Measurements from ENCODE around the gene KRTAP4-16.
A peak's percentile ranks its signal among the peaks of the same experiment; 100 is the strongest.
"Not testable (repeated sequence)": the region's sequence is repeated elsewhere in the genome, so short reads cannot be mapped to it uniquely, and the experiment has no call there.

KRTAP4-16 gene

DNA sequence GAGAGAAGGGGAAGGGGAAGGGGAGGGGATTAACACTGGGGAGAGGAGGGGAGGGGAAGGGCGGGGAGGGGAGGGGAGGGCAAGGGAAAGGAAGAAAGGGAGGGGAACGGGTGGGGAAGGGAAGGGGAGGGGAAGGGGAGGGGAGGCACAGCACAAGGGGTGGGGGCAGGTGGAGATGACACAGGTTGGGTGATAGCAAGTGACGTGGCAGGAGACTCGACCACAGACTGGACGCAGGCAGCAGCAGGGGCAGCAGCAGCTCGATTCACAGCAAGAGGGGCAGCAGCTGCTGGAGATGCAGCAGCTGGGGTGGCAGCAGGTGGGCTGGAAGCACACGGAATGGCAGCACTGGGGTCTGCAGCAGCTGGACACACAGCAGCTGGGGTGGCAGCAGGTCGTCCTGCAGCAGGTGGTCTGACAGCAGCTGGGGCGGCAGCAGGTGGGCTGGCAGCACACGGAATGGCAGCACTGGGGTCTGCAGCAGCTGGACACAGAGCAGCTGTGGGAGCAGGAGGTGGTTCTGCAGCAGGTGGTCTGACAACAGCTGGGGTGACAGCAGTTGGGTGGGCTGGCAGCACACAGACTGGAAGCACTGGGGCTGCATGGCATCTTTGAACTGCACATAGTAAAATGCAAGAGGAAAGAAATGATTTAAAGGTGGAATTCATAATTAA lies at the start of gene KRTAP4-16:
TSS of gene KRTAP4-16 (minus strand) at position 624 of the 674 bp plus-strand sequence. CDS start at position 624, 0 bp downstream.
- no peak for DNase-seq (ENCODE audit: low spot score)

DNA sequence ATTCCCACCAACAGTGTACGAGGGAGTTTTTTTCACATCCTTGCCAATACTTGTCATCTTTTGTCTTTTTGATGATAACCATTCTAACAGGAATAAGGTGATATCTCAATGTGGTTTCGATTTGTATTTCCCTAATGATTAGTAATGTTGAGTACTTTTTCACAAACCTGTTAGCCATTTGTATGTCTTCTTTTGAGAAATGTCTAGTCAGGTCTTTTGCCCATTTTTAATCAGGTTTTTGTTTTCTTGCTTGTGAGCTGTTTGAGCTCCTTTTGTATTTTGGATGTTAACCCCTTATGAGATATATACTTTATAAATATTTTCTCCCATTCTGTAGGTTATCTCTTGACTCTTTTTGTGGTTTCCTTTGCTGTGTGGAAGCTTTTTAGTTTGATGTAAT lies 49.5 kb upstream of the KRTAP4-16 start:
- DNase-seq (ENCODE audit: low spot score) = no peak

- no peak for DNase-seq (ENCODE audit: low spot score)
Measured at GRCh38 chr17:41150026-41150425, 48.0 kb upstream of the KRTAP4-16 start.

GRCh38 chr17:41149652-41149985 lies 47.6 kb upstream of the KRTAP4-16 start, which contains the start of gene KRTAP4-5:
KRTAP4-5 (minus strand) TSS chr17:41149825; CDS start chr17:41149767, 58 bp downstream.
- DNase-seq (ENCODE audit: low spot score) = no peak

DNA sequence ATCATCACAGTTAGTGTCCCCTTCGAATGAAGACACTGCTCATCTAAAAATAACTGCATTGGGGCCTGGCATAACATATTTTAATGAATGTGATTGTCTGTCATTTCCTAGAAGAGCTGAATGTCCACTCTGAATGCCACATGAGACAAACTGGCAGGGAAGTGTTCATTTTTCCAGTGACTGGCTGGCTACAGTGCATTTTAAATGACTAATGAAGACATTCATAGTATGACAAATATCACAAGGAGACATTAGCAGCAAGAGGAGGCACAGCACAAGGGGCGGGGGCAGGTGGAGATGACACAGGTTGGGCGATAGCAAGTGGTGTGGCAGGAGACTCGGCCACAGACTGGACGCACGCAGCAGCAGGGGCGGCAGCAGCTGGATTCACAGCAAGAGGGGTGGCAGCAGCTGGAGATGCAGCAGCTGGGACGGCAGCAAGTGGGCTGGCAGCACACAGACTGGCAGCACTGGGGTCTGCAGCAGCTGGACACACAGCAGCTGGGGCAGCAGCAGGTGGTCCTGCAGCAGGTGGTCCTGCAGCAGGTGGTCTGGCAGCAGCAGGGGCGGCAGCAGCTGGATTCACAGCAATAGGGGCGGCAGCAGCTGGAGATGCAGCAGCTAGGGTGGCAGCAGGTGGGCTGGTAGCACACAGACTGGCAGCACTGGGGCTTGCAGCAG lies 47.1 kb upstream of the KRTAP4-16 start:
- DNase-seq (ENCODE audit: low spot score) = not testable (repeated sequence)

DNA sequence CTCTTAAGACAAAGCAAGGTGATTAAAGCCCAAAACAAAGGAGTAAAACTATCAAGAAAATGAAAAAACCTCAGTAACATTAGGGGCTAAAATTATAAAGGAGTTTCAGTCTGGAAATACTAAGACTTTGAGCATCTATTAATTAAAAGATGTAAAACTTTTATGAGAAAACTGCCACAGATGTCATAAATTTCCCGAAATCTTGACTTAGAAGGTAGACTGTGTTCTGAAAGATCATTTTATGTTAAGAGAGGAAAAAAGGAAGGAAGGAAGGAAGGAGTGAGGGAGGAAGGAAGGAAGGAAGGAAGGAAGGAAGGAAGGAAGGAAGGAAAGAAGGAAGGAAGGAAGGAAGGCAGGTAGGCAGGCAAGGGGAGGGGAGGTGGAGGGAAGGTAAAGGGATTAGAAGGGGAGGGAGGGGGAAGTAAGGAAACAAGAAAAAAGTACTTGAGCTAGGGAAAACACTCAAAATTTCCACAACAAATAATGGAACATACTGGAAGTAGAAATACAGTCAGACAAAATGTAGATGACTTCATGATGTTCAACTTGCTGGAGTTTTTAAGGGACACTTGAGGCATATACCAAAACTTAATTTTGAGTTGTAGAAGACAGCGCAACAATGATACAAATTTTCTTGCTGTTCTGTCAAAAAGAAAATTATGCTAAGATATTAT lies 45.7 kb upstream of the KRTAP4-16 start:
- DNase-seq (ENCODE audit: low spot score) = no peak

GRCh38 chr17:41145261-41145660 lies 43.3 kb upstream of the KRTAP4-16 start:
- no peak for DNase-seq (ENCODE audit: low spot score)

DNA sequence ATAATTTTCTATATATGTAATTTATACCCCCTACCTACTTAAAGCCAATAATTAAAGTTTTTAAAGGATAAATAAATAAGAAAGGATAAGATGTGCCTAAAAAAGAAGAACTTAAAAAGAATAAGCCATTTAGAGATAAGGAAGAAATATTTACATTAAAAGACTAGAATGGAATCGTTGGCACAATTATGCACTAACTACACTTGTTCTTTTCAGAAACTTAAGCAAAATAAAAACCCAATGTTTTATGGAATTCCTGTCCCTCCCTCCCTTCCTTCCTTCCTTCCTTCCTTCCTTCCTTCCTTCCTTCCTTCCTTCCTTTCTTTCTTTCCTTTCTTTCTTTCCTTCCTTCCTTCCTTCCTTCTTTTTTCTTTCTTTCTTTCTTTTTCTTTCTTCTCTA lies 42.8 kb upstream of the KRTAP4-16 start:
- DNase-seq (ENCODE audit: low spot score) = no peak

DNA sequence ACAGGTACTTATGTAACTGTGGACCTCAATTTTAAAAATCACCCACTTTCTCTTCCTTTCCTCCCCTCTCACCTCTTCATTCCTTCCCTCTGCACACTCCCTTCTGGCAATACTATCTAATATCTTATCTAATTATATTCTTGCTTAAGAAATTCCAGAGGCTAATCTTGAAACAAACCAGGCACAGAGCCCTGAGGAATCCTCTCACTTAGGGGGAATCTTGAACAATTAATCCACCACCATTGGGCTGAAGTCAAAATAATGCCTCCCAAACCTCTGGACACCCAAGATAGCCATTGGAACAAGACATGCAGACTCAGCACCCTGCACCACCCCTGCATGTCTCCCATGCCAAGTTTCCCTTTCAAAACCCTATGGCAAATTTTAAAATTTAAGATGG lies 39.4 kb upstream of the KRTAP4-16 start:
- no peak for DNase-seq (ENCODE audit: low spot score)

GRCh38 chr17:41140360-41141131 lies 38.5 kb upstream of the KRTAP4-16 start, which contains the start of gene KRTAP4-6:
KRTAP4-6 (minus strand) TSS chr17:41140544; CDS start chr17:41140487, 57 bp downstream.
- DNase-seq (ENCODE audit: low spot score) = peak; percentile 66

GRCh38 chr17:41139865-41140264 lies 37.9 kb upstream of the KRTAP4-16 start:
- DNase-seq (ENCODE audit: low spot score) = not testable (repeated sequence)

DNA sequence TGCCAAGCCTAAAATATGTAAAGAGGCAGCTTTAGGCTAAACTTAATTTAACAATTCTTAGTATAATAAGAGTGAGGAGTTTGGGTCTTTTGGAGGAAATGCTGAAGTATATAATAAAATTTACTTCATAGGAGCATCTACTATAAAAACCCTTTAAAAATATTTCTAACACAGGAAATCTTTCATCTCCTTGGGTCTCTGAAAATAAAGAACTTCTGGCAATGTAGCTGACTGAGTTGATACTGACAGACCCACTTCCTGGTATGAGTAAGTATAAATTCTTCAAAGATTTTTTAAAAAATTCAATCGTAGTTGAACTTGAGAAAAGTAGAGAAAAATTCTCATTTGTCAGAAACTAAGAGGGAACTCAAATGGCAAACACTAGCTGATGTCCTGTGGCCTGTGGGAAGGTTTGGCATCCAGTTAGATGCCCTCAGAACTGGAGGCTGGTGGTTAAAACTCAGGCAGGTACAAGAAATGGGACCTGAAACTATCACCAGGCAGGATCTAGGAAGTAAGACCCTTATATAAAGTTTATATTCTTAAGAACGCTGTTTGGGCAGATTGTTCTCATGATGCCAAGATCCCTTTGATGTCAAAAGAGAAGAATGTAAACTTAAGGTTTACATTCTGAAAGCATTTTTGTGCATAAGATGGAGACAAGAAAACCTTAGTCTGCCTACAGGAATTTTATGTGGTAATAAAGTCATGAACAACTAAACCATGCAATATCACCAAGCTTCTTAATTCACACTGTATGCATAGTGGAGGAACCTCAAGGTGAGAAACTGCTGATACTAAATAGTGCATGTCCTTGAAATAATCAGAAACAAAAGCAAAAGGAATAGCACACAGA lies 32.1 kb upstream of the KRTAP4-16 start:
- DNase-seq (ENCODE audit: low spot score) = peak; percentile 11

DNA sequence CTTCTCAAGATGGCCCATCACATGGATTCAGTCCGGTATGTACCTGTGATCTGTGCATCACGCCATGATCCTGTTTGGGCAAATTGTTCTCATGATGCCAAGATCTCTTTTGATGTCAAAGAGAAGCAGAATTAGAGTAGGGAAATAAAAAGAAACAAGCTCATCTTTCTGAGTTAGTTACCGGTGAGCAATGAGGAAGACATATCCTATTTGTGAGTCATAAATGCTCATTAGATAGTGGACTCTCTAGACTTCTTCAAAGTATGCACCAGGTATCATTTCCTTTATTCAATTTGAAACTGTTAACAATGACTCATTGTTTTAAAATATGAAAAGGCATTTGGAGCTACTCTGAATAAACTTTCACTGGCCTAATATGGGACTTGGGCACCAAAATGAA lies 30.0 kb upstream of the KRTAP4-16 start:
- DNase-seq (ENCODE audit: low spot score) = no peak

DNA sequence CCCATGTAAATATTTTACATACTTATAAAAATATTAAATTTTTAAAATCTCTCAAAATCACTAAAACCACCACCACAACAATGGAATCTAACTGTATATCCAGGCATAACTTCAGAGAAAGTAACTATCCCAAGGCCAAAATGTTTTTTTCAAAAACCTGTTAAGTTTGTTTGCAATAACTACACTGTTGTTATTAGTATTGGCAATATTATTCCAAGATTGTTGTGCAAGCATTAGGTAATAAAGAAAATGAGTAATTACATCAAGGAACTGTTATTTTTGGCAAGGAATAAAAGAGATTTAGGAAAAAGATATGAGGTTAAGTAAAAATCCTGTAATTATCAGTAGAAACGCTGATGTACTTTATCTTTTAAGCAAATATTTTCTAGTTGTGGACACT lies 25.4 kb upstream of the KRTAP4-16 start:
- no peak for DNase-seq (ENCODE audit: low spot score)

DNA sequence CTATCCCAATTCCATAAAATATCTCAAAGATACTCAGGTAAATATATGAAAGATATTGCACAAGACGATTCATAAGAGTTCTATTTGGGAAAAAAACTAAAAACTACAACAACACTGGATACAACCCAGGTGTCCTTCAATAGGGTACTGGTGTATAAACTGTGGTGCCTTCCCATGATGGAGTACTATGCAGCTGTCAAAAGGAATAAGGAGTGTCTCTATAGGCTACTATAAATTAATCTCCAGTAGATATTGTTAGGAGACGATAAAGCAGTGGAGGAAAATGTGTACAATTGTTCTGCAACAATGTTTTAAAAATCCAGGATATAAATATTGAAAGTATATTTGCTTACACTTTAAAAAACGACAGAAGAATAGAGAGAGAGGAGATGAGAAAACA lies 24.4 kb upstream of the KRTAP4-16 start:
- DNase-seq (ENCODE audit: low spot score) = no peak

DNA sequence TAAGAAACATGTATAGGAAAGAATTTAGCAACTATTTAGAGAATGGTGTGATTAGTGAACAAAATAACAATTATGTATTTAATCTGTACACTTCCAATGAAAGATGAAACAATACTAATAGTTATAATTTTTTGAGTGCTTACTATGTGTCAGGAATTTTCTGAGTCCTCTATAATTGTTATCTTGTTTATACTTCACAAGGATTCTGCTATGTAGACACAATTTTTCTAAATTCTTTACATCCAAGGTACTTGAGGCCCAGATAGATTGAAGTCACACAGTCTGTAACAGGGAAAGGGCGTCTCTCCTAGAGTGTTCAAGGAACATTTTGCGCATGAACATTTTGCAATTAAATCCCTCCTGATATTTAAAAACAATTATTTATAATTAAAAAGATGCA lies 23.1 kb upstream of the KRTAP4-16 start:
- DNase-seq (ENCODE audit: low spot score) = no peak

DNA sequence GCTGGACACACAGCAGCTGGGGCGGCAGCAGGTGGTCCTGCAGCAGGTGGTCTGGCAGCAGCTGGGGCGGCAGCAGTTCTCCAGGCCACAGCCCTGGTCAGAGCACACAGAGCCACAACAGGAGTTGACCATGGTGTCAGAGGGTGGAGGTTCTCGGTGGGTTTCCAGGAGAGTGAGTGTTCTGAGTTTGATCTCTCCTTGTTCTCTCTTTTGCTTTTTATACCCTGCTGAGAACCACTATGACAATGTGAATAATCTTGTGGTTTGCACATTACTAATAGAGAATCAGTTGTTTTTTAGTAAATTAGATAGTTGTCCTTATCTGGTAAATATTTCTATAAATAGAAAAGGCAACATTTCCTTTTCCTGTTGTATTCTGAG lies 22.0 kb upstream of the KRTAP4-16 start, which contains the start of gene KRTAP4-12:
TSS of gene KRTAP4-12 (minus strand) at position 192 of the 381 bp plus-strand sequence. CDS start at position 132, 60 bp downstream.
- DNase-seq (ENCODE audit: low spot score) = not testable (repeated sequence)

DNA sequence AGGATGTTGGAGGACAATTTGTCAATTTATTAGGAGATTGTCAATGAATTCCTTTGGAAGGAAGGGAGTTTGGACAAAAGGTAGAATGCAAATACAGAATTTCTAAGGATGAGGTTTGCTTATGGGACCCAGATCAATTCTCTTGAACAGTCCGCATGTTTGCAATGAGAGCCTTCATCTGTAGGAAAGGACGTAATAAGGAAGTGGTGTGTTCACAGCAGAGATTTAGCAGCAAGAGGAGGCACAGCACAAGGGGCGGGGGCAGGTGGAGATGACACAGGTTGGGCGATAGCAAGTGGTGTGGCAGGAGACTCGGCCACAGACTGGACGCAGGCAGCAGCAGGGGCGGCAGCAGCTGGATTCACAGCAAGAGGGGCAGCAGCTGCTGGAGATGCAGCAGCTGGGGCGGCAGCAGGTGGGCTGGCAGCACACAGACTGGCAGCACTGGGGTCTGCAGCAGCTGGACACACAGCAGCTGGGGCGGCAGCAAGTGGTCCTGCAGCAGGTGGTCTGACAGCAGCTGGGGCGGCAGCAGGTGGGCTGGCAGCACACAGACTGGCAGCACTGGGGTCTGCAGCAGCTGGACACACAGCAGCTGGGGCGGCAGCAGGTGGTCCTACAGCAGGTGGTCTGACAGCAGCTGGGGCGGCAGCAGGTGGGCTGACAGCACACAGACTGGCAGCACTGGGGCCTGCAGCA lies 21.4 kb upstream of the KRTAP4-16 start:
- DNase-seq (ENCODE audit: low spot score) = not testable (repeated sequence)

DNA sequence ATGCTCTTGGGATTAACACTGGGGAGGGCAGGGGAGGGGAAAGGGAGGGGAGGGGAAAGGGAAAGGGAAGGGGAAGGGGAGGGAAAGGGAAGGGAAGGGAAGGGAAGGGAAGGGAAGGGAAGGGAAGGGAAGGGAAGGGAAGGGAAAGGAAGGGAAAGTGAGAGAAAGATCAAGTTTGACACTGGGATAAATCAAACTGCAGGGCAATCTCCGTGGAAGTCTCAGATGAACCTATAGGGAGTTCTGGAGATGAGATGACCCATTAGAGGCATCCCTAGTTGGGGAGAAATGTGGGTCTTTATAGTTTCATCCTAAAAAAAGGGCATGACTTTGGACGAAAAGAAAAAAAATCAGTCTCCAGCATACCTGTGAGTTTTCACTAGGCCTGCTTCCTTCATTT lies 19.7 kb upstream of the KRTAP4-16 start:
- DNase-seq (ENCODE audit: low spot score) = no peak

Measured in AG20443 (cell line).